ENCODE measurements around the gene OR2Y1. TPM values are rescaled to one million over a fixed set of nuclear protein-coding genes. Genes with fewer than 3 reads are reported as not detected.

Gene OR2Y1
- polyA plus RNA-seq, 1 donor (not counting 4 experiments of a cell fraction or from before 2014, with no cell fraction given), result not detected

DNA sequence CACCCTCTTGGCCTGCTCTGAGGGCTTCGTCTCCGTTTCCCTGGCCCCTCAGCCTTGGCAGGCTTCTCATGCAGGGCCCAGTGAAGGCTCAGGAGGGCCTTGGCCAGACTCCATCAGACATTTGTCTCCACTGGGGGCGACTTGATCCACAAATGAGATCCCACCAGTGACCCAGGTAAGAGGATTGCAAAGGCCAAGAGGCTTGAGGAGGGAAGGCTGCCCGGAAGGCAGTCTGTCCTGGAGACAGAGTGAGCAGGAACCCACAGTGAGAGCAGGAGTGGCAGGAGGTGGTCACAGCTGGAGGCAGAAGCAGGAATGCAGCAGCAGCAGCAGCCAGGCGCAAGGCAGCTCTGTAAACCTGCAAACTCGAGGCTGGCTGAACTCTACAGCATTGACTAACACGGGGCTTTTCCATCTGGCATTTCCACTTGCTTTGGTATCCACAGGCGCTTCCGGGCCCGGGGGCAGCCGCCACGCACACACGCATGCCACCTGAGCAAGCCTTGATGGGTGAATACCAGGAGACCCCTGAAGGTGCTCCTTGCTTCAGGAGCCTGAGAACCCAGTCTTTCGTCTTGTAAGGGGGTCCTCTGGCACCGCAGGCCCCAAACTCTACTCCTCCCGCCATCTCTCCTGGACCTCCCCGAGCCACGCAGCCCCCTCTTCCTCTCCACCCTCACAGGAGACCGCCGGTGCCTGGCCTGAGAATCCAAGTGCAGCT, 48.0 kb upstream of the OR2Y1 start:
- no peak overlapping the region for H3K27ac ChIP-seq (ENCODE audit: control insufficient read depth, insufficient read depth, low read length)
- TF ChIP-seq EZH2 (IDR thresholded peaks at IDR 0.05; ENCODE audit: low read length), result no peak
- no peak for TF ChIP-seq CTCF (optimal IDR thresholded peaks at IDR 0.05 in 1 of 3, IDR thresholded peaks at IDR 0.05 in 1 of 3, conservative IDR thresholded peaks at IDR 0.05 in 1 of 3; ENCODE audit: extremely low read depth in 1 of 3, insufficient read depth in 2 of 3, low read length in 3 of 3)
- H2AFZ ChIP-seq (ENCODE audit: control insufficient read depth, low read length), result no peak overlapping the region
- peaks cover 9 to 21% of the 10 kb centered on the region in 2 experiments for H3K36me3 ChIP-seq (ENCODE audit: control insufficient read depth in 2 of 2, extremely low read depth in 1 of 2, insufficient read depth in 2 of 2, low read length in 2 of 2)
- no peaks in the 10 kb centered on the region for H3K9me1 ChIP-seq (ENCODE audit: control insufficient read depth, extremely low read depth, insufficient read depth, low read length)
- peaks cover 19% of the 10 kb centered on the region for H3K4me1 ChIP-seq (ENCODE audit: control insufficient read depth, extremely low read depth, insufficient read depth, low read length)
- peaks cover 14% of the 10 kb centered on the region for H4K20me1 ChIP-seq (ENCODE audit: control insufficient read depth, extremely low read depth, insufficient read depth, low read length)
- H3K4me2 ChIP-seq (ENCODE audit: control insufficient read depth, extremely low read depth, insufficient read depth, low read depth, low read length), result no peak overlapping the region
- H3K9me3 ChIP-seq (ENCODE audit: control insufficient read depth, low read depth, low read length), result no peaks in the 10 kb centered on the region
- no peak for DNase-seq (ENCODE audit: low read depth, low spot score)
- dilution Hi-C loops (cut with MboI; ENCODE audit: extremely low pct_ligation_motif_present, low sequenced_read_pairs), result no loop called here
- FAIRE-seq, result no peak
- H3K4me3 ChIP-seq (ENCODE audit: control insufficient read depth in 2 of 3, extremely low read depth in 1 of 3, insufficient read depth in 2 of 3, low read depth in 1 of 3, low read length in 3 of 3), result no peak overlapping the region
- no peak overlapping the region for H3K9ac ChIP-seq (ENCODE audit: control insufficient read depth, extremely low read depth, insufficient read depth, low read length)
- no peaks in the 10 kb centered on the region for H3K27me3 ChIP-seq (ENCODE audit: control insufficient read depth, extremely low read depth, insufficient read depth, low read length)
- peaks cover 29% of the 10 kb centered on the region for H3K79me2 ChIP-seq (ENCODE audit: control insufficient read depth, insufficient read depth, low read length)

DNA sequence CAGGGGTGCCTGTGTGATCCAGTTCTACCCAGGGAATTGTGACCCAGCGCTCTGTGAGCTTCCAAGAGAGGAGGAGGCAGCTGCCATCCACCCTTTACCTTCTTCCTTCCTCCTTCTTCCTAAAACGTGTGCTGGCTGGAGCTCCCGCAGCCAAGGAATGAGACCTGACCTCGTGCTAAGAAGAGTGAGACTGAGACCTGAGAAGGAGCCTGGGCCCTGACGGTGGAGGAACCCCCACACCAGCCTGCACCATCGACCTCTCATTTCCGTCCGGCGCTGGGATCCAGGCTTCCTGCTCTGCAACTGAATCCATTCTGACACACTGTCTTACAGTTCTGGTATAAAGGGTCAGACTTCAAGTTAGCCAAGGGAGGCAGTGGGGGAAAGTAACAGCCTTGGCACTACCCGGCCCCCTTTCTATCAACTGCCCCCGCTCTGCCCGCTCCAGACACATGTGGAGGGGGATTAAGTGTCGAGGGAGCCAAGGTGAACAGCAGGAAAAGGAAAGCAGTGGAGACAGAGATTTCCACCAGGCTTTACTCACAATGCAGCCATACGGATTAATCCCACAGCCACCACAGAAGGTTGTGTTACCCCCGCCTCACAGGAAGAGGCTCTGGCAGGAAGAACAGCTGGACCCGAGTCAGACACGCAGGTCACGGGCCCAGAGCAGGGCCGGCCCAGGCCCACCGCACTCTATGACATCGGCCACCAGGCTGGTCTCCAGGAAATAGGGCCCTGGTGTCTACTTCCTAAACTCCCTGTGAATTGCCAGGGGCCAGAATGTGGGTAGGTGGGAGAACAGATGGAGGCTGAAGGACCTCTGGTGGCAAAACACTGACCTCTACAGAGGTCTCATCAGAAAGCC, 46.9 kb upstream of the OR2Y1 start:
- TF ChIP-seq EZH2 (IDR thresholded peaks at IDR 0.05; ENCODE audit: low read length) (no peak), CTCF (optimal IDR thresholded peaks at IDR 0.05 in 1 of 3, IDR thresholded peaks at IDR 0.05 in 1 of 3, conservative IDR thresholded peaks at IDR 0.05 in 1 of 3; ENCODE audit: extremely low read depth in 1 of 3, insufficient read depth in 2 of 3, low read length in 3 of 3) (no peak)
- Histone ChIP-seq H3K36me3 (ENCODE audit: control insufficient read depth in 2 of 2, extremely low read depth in 1 of 2, insufficient read depth in 2 of 2, low read length in 2 of 2) (peaks cover 9 to 17% of the 10 kb centered on the region in 2 experiments), H3K4me3 (ENCODE audit: control insufficient read depth in 2 of 3, extremely low read depth in 1 of 3, insufficient read depth in 2 of 3, low read depth in 1 of 3, low read length in 3 of 3) (no peak overlapping the region), H3K27ac (ENCODE audit: control insufficient read depth, insufficient read depth, low read length) (no peak overlapping the region), H3K4me1 (ENCODE audit: control insufficient read depth, extremely low read depth, insufficient read depth, low read length) (peaks cover 19% of the 10 kb centered on the region), H4K20me1 (ENCODE audit: control insufficient read depth, extremely low read depth, insufficient read depth, low read length) (peaks cover 11% of the 10 kb centered on the region), H3K9ac (ENCODE audit: control insufficient read depth, extremely low read depth, insufficient read depth, low read length) (no peak overlapping the region), H2AFZ (ENCODE audit: control insufficient read depth, low read length) (no peak overlapping the region), H3K4me2 (ENCODE audit: control insufficient read depth, extremely low read depth, insufficient read depth, low read depth, low read length) (no peak overlapping the region), H3K27me3 (ENCODE audit: control insufficient read depth, extremely low read depth, insufficient read depth, low read length) (no peaks in the 10 kb centered on the region), H3K9me3 (ENCODE audit: control insufficient read depth, low read depth, low read length) (no peaks in the 10 kb centered on the region), H3K79me2 (ENCODE audit: control insufficient read depth, insufficient read depth, low read length) (peaks cover 18% of the 10 kb centered on the region), H3K9me1 (ENCODE audit: control insufficient read depth, extremely low read depth, insufficient read depth, low read length) (no peaks in the 10 kb centered on the region)
- no peak for FAIRE-seq
- DNase-seq (ENCODE audit: low read depth, low spot score), result no peak
- dilution Hi-C loops (cut with MboI; ENCODE audit: extremely low pct_ligation_motif_present, low sequenced_read_pairs), result no loop called here

All from keratinocyte (primary cell).